Caco-2 (cell line): Measurements from ENCODE around the gene RNF43. TPM values are rescaled to one million over a fixed set of nuclear protein-coding genes. Genes with fewer than 3 reads are reported as not detected.

ENCODE experiments used
- BruUV-seq: library from RNA; stranded (reverse); fragments of 400-500 nt; replicated peaks from 2 replicates; lab custom pipeline; 2021; lab: Mats Ljungman, UMichigan
- CTCF ChIA-PET: fragments of 300-600 bp; sonication (Branson Sonifier 250); formaldehyde crosslinking; loops from one replicate; lab custom pipeline; 2022; ENCODE audit warnings: antibody characterized with exemption; lab: Charles Lee
- POLR2A ChIA-PET: fragments of 300-600 bp; sonication (Branson Sonifier 250); formaldehyde crosslinking; loops from one replicate; lab custom pipeline; 2022; ENCODE audit warnings: antibody characterized with exemption; lab: Charles Lee
- DNase-seq, 2 experiments: peaks; one replicate each; pipeline versions ENCODE4 v3.0.0 to v3.0.0-alpha.2; 2020 to 2022
- H3K27me3 ChIP-seq: replicated peaks from 2 replicates; pipeline ENCODE4 v1.6.0; 2011; ENCODE audit warnings: low read length; ENCODE audit not compliant: control insufficient read depth, insufficient read depth
- H3K36me3 ChIP-seq: 2 replicates; pipeline ENCODE4 v1.5.1; 2011; ENCODE audit warnings: low read length; ENCODE audit not compliant: control insufficient read depth, insufficient read depth
- H3K4me1 ChIP-seq: fragments of 250-450 bp; sonication (Bioruptor Pico); 2 replicates; pipeline ENCODE4 v1.5.1; 2020; ENCODE audit warnings: mild to moderate bottlenecking
- H3K4me3 ChIP-seq: 2 replicates; pipeline ENCODE4 v1.5.1; 2011; ENCODE audit warnings: low read depth, mild to moderate bottlenecking, control low read depth, low read length
- H3K9me3 ChIP-seq: fragments of 250-450 bp; sonication (Bioruptor Pico); 2 replicates; pipeline ENCODE4 v1.5.1; 2020; ENCODE audit warnings: mild to moderate bottlenecking, moderate library complexity
- H3K27ac Mint-ChIP-seq: one replicate; pipeline ENCODE4 v1.8.0; 2022; ENCODE audit warnings: mixed read lengths; ENCODE audit not compliant: unreplicated experiment
- H3K27me3 Mint-ChIP-seq: one replicate; pipeline ENCODE4 v1.8.0; 2022; ENCODE audit warnings: mixed read lengths; ENCODE audit not compliant: insufficient read depth, unreplicated experiment
- H3K36me3 Mint-ChIP-seq: one replicate; pipeline ENCODE4 v1.8.0; 2022; ENCODE audit warnings: mild to moderate bottlenecking, mixed read lengths; ENCODE audit not compliant: insufficient read depth, unreplicated experiment
- H3K4me1 Mint-ChIP-seq: one replicate; pipeline ENCODE4 v1.8.0; 2022; ENCODE audit warnings: low read depth, mixed read lengths; ENCODE audit not compliant: unreplicated experiment
- H3K4me3 Mint-ChIP-seq: one replicate; pipeline ENCODE4 v1.8.0; 2022; ENCODE audit warnings: mild to moderate bottlenecking, moderate library complexity, mixed read lengths; ENCODE audit not compliant: unreplicated experiment
- H3K9me3 Mint-ChIP-seq: one replicate; pipeline ENCODE4 v1.8.0; 2022; ENCODE audit warnings: mixed read lengths; ENCODE audit not compliant: unreplicated experiment
- intact Hi-C: fragments of 100-400 bp; cut with micrococcal nuclease; formaldehyde crosslinking; loops from one replicate; pipeline ENCODE4 v1.10.0; 2022; ENCODE audit not compliant: unreplicated experiment
- total RNA-seq: library from RNA; stranded (reverse); gene quantifications from 2 replicates; pipeline ENCODE4 v1.2.3, GENCODE V29; 2022
- TF ChIP-seq, protein P1 (sequence below), 2 experiments: fragments of 200-600 bp in 1 of 2; IDR thresholded peaks; 1 replicate in 1 of 2; 2 replicates in 1 of 2; pipeline versions ENCODE4 v1.5.1 to v1.8.0; 2011 to 2022; ENCODE audit warnings: antibody characterized with exemption in 1 of 2, control low read depth in 1 of 2, inconsistent platforms in 1 of 2, low read depth in 1 of 2, low read length in 1 of 2, mild to moderate bottlenecking in 1 of 2, moderate library complexity in 1 of 2; ENCODE audit not compliant: insufficient read depth in 1 of 2, severe bottlenecking in 1 of 2, unreplicated experiment in 1 of 2

The RNF43 gene
- total RNA-seq, 1 experiment from 2014 or later, result 84.2 TPM

DNA sequence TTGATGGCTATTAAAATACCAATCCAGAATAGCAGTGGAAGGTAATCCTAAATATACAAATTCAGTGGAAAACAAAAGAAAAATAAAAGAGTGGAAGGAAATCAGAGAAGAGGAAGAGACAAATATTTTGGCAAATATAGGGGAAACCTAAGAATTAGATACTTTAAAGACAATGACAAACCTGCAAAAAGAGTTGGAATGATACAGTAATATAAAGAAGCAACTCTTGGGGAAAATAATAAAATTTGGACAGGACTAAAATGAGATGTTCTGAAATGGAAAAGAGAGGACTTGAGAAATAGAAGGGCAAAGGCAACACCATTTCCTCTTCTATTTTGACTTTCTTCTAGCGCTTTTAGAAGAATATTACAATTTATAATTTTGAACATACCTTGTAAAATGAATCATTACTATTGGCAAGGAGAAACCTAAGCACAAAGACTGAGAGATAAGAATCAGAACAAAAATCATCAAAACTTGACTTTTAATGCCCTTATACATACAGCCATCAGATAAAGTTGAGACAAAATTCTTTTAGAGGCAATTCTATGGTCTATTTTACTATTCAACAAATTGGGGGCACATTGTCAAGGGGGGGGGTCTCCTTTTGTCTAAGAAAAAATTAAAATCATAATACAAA, 5.2 kb downstream of the RNF43 start:
- H3K4me1 ChIP-seq, result peaks cover 43% of the 10 kb centered on the region
- intact Hi-C loops, result no loop called here
- H3K4me3 Mint-ChIP-seq, result peak overlapping the region; percentile 90
- peaks cover 27% of the 10 kb centered on the region for H3K4me1 Mint-ChIP-seq
- TF ChIP-seq, protein P1, sequence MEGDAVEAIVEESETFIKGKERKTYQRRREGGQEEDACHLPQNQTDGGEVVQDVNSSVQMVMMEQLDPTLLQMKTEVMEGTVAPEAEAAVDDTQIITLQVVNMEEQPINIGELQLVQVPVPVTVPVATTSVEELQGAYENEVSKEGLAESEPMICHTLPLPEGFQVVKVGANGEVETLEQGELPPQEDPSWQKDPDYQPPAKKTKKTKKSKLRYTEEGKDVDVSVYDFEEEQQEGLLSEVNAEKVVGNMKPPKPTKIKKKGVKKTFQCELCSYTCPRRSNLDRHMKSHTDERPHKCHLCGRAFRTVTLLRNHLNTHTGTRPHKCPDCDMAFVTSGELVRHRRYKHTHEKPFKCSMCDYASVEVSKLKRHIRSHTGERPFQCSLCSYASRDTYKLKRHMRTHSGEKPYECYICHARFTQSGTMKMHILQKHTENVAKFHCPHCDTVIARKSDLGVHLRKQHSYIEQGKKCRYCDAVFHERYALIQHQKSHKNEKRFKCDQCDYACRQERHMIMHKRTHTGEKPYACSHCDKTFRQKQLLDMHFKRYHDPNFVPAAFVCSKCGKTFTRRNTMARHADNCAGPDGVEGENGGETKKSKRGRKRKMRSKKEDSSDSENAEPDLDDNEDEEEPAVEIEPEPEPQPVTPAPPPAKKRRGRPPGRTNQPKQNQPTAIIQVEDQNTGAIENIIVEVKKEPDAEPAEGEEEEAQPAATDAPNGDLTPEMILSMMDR (IDR thresholded peaks at IDR 0.05; ENCODE audit: insufficient read depth in 1 of 2, low read depth in 1 of 2, low read length in 1 of 2, severe bottlenecking in 1 of 2, unreplicated experiment in 1 of 2), result no peak
- no peaks in the 10 kb centered on the region for H3K27me3 Mint-ChIP-seq
- CTCF ChIA-PET, result no interaction called here
- BruUV-seq, result no TSS peak
- H3K27me3 ChIP-seq, result no peaks in the 10 kb centered on the region
- H3K27ac Mint-ChIP-seq, result peak overlapping the region; percentile 69
- POLR2A ChIA-PET, result no interaction called here
- no peaks in the 10 kb centered on the region for H3K9me3 ChIP-seq
- no peak for DNase-seq
- H3K4me3 ChIP-seq, result 0 out of 2 replicates have a peak overlapping the region, but pooled peaks have one; percentile 70
- H3K36me3 Mint-ChIP-seq, result peaks cover 86% of the 10 kb centered on the region
- no peaks in the 10 kb centered on the region for H3K36me3 ChIP-seq
- H3K9me3 Mint-ChIP-seq, result no peaks in the 10 kb centered on the region

DNA sequence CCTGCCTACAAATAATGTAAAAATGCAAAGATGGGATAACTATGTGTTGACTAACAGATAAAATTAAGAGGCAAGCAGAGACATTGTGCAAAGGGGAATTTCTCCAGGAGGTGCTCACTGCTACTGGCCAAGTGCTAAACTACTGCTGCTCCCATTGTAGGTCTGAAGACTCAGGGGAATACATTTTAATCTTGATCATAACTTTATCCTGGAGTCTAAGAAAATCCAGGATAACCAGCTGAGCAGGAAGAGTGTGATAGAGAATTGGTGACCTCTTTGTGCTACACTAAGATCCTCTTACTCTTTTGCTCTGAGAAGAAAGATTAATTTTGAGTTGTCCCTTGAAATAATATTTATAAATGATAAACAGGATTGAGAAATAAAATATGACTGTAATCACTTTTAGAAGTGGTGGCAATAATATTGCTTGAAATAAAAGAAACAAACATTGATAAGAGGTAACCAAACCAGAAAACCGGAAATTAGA, 5.9 kb downstream of the RNF43 start:
- no peak for DNase-seq
- Mint-ChIP-seq H3K4me1 (peaks cover 27% of the 10 kb centered on the region), H3K4me3 (peak overlapping the region; percentile 90), H3K27me3 (no peaks in the 10 kb centered on the region), H3K36me3 (peaks cover 79% of the 10 kb centered on the region), H3K27ac (peak overlapping the region; percentile 9), H3K9me3 (no peaks in the 10 kb centered on the region)
- no peak overlapping the region for H3K4me3 ChIP-seq
- CTCF ChIA-PET, result no interaction called here
- intact Hi-C loops, result no loop called here
- TF ChIP-seq, protein P1 (IDR thresholded peaks at IDR 0.05; ENCODE audit: insufficient read depth in 1 of 2, low read depth in 1 of 2, low read length in 1 of 2, severe bottlenecking in 1 of 2, unreplicated experiment in 1 of 2), result no peak
- no peaks in the 10 kb centered on the region for H3K36me3 ChIP-seq
- no peaks in the 10 kb centered on the region for H3K9me3 ChIP-seq
- POLR2A ChIA-PET, result no interaction called here
- no peaks in the 10 kb centered on the region for H3K27me3 ChIP-seq
- H3K4me1 ChIP-seq, result peaks cover 45% of the 10 kb centered on the region
- no TSS peak for BruUV-seq

DNA sequence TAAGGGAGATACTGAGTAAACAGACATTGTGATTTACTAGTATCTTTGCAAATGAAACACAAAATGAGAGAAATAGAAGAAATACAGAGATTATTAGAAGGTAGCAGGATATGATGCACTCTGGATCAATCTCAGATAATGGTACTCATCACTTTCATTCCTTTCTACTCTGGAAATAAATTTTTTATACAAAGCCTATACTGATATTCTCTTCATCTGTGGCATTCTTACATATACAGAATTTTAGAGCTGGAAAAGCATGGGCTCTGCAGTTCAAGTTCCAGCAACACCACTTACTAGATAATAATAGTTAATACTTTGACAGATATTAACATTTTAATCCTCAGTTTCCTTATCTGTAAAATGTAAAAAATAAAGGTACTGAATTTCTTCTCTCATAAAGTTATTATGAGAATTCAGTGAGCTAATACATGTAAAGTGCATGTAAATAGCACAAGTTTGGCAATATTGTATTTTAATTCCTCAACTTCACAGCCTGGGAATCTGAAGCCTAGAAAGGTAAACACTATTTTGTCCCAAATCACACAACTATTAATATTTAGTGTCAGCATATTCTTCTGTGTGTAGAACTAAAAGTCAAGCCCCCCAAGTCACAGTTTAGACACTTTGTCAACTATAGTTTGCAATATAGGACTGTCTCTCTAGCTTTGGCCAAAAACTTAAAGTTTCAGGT, 6.5 kb downstream of the RNF43 start:
- CTCF ChIA-PET, result no interaction called here
- no peaks in the 10 kb centered on the region for H3K27me3 Mint-ChIP-seq
- peaks cover 77% of the 10 kb centered on the region for H3K36me3 Mint-ChIP-seq
- TF ChIP-seq, protein P1 (IDR thresholded peaks at IDR 0.05; ENCODE audit: insufficient read depth in 1 of 2, low read depth in 1 of 2, low read length in 1 of 2, severe bottlenecking in 1 of 2, unreplicated experiment in 1 of 2), result no peak
- Histone ChIP-seq H3K36me3 (no peaks in the 10 kb centered on the region), H3K9me3 (no peaks in the 10 kb centered on the region), H3K4me3 (no peak overlapping the region), H3K27me3 (no peaks in the 10 kb centered on the region), H3K4me1 (peaks cover 51% of the 10 kb centered on the region)
- POLR2A ChIA-PET, result no interaction called here
- H3K4me1 Mint-ChIP-seq, result peaks cover 27% of the 10 kb centered on the region
- peak overlapping the region; percentile 90 for H3K4me3 Mint-ChIP-seq
- peak overlapping the region; percentile 9 for H3K27ac Mint-ChIP-seq
- intact Hi-C loops, result no loop called here
- no TSS peak for BruUV-seq
- no peaks in the 10 kb centered on the region for H3K9me3 Mint-ChIP-seq
- no peak for DNase-seq
